ENCODE measurements around the gene SLC44A3.
A peak's percentile ranks its signal among the peaks of the same experiment; 100 is the strongest.

The SLC44A3 gene

DNA sequence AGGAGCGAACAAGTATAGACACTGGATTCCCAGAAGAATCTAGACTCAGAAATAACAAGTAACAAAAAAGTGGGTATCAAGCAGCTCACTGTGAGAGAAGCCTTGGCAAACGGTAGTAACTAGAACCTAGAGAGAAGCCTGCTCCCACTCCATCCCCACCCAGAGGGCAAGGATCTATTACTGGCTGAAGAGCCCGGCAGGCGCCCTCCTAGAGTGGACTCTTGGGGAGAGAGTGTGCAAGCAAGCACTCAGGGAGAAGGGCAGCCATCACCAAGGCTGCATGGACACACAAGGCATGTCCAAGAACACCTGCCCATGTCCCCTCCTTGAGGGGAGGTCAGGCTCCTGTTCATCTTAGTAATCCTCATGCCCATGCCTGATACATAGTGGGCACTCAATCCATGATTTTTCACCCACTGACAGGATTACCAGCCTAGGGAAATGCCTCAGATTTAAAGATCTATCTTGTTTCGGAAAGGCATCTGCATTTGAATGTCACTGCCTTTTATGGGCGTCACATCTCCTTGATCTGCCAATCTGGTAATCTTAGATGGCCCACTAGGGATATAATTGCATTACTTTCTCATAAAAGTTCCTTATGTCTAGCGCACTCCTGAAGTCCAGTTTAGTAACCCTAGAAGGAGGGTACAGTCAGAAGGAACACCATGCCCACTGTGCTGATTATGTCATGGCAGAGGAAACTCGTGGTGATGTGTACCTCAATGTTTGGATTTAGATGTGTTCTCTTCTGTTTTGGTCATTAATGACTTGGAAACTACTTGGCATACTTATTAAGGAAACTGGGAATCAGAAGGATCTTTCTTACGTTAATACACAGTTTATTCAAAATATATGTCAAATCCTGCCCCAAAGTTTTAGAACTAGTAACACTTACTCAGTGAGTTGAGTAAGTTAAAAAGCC is 92.4 kb downstream of the SLC44A3 start:
- no peak for DNase-seq

DNA sequence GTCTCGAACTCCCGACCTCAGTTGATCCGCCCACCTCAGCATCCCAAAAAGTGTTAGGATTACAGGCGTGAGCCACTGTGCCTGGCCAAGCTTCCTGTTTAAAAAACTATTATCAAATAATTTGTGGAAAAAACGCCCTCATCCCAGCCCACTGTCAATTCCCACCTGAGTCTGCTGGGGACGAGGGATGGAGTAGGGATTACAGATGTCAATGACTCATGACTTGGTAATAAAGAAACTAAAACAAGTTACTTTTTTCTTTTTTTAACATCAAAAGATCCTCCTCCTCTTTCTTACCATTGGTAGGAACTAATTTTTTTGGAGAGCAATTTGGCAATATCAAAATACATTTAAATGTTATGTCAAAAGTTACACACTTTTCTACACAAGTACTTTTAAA is 97.1 kb downstream of the SLC44A3 start:
- no peak for DNase-seq

GRCh38 chr1:94919241-94920030 is 99.3 kb downstream of the SLC44A3 start:
- DNase-seq, result no peak

- no peak for DNase-seq
These were observed 99.9 kb downstream of the SLC44A3 start for GRCh38 chr1:94920061-94920460.

DNA sequence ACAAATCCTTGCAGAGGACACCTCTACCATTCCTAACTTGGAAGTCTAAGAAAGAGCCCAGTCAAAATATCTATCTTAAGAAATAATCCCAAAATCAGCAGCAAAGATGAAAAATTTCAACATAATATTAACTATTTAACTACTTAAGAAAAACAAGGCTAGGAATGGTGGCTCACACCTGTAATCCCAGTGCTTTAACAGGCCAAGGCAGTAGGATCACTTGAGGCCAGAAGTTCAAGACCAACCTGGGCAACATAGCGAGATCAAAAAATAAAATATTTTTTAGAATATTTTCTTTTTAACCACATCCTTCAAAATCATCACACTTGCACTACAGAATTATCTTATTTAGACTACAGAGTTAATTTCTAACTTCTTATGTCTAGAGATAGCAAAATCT is 101.8 kb downstream of the SLC44A3 start:
- no peak for DNase-seq

- DNase-seq, result no peak
These were observed 102.7 kb downstream of the SLC44A3 start for GRCh38 chr1:94922761-94923331.

GRCh38 chr1:94925004-94925403 is 104.8 kb downstream of the SLC44A3 start:
- no peak for DNase-seq

DNA sequence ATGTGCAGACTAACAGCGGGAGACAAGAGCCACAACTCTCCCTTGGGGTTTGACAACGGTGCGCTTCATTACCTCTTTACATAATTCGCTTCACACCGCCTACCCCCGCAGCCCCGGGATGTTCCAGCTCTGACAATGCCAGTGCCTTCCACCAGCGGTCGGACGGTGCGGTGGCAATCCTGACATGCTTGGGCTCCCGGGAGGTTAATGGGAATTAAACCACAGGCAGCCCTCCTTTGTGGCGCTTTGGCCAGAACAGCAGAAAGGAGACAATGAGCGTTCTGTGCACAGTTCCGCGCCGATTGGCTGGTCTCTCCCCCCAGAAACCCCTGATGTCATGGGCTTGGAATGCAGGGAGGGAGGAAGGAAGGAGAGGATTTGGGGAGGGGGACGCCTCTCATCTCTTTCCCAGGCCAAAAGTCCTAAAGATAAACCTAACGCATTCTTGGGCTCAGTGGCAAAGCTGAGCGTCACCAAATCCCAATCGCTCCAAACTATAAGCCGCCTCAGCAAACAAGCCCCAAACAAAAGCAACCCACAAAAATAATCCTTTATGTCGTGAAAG is 105.5 kb downstream of the SLC44A3 start:
- peak; percentile 93 for DNase-seq

DNA sequence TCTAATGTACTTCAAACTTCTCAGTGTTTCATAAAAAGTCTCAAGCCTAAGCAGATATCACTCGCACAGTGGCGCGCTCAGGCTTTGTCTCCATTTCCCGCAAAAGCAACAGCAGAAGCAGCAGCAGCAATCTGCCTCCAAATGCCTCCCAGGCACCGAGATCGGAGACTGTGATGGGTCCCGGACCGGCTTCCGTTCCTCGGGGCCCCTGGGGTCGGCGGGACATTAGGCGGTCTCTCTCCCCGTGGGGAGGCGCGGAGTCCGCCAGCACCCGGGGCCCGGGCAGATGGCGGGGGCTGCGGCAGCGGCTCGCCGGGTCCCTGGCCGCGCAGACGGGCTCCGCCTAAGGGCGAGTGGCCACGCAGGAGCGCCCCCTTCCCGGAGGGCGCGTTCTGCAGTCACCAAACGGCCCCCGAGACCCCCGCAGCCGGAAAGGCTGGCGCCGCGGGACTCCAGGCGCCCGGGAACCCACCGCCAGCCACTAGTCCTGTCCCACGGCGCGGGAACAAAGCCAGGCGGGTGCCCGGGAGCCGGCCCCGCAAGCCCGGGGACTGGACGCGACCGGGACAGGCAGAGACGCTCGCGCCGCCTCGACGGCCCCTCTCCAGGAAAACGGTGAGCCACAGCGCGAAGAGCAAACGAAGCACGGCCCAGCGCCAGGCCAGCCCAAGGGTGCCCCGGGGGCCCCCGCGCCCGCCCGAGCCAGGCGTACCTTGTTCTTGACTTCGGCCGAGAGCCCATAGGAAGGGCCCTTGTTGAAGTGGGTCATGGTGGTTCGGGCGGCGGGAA is 106.2 kb downstream of the SLC44A3 start:
- peak; percentile 78 for DNase-seq

DNA sequence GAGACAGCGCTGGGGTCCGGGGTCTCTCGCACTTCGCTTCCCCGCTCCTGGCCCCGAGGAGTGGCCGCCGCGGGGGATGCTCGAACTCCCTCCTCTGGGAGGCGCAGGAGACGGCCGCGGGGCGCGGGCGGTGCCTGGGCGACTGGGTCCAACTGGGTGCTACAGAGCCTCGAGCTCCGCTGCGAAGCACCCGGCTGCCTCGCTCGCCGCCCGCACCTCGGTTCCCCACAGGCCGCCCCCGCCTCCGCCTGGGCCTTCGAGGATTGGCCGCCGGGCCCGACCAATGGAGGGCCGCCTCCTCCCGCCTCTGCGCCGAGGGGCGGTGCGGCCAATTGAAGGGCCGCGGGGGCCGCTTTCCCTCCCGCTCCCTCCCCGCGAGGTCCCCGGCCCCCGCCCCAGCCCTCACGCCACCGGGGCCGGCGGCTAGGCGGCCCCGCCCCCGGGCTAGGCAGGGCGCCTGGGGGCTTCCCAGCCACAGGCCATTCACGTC is 106.8 kb downstream of the SLC44A3 start, which contains the start of gene CNN3:
Gene CNN3, minus strand, starts transcription at position 196 of the 490 bp plus-strand sequence. CDS start 216 bp downstream, outside the sequence.
- peak; percentile 96 for DNase-seq

DNA sequence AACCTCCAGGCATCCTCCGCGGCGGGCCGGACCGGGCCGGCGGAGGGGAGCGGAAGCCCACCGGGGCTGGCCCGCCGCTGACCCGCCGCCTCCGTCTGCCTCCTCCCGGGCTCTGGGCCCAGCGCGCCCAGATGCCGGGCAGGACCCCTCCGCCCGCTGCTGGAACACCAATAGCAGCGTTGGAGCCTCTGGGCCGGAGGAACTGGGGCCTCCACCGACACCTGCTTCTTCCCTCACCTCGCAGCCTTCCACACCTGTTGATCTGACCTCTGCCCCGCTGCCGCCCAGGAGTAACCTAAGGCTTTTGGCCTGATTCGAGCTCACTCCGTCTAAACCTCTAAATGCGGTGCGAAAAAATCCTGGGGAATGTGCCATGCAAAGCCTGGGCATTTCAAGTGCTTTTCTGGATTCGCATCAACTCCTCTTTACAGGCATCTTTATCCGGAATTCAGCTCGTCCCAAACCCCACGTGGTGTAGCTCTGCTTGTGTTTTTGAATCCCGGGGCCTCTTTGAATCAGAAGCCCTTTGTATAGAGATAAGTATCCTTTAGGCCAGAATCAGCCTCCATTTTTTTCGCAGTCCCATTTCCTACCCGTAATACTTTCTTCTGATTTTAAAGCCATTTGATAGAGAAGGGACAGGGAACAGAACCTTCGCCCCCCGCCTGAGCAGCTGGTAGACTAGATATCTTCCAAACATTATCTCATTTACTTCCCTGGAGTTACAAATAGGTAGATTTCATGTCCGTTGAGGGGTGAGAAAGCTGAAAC is 107.4 kb downstream of the SLC44A3 start:
- no peak for DNase-seq

GRCh38 chr1:94928293-94928939 is 108.3 kb downstream of the SLC44A3 start:
- DNase-seq, result no peak

GRCh38 chr1:94929351-94930217 is 109.4 kb downstream of the SLC44A3 start:
- DNase-seq, result no peak

- no peak for DNase-seq
These were observed 111.2 kb downstream of the SLC44A3 start for GRCh38 chr1:94931254-94931841.

- DNase-seq, result no peak
These were observed 114.4 kb downstream of the SLC44A3 start for GRCh38 chr1:94934551-94934950.

- DNase-seq, result no peak
These were observed 114.9 kb downstream of the SLC44A3 start for GRCh38 chr1:94935034-94935433.

DNA sequence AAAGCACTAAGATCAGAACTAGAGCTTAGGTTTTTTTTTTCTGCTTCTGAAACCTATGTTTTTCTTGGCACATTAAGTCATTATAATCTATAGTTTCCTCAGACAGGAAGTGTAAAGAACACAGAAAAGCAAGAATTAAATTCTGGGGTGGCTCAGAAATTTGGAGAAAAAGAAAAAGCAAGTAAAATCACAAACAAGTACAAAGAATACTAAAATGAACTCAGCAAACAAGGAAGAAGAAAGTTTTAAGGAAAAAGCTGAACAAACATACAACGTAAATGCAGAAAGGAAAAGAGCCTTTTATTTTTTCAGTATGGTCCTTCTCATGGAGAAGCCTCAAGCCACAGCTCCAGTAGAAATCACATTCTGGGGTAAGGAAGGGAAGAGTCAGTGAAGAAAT is 115.3 kb downstream of the SLC44A3 start:
- no peak for DNase-seq

GRCh38 chr1:94936861-94937620 is 116.9 kb downstream of the SLC44A3 start:
- DNase-seq, result no peak

Data from femur (tissue), 1 donor.